GM12865 (cell line): ENCODE data around the gene RLN3.

Source experiments
- DNase-seq: peaks from one replicate; pipeline ENCODE4 v3.0.0; 2010; ENCODE audit warnings: low read depth
- H3K4me3 ChIP-seq: 2 replicates; pipeline ENCODE4 v1.5.1; 2011; ENCODE audit warnings: mild to moderate bottlenecking, low read depth, low read length, control low read depth
- CTCF ChIP-seq: IDR thresholded peaks from 2 replicates; pipeline ENCODE4 v1.5.1; 2011; ENCODE audit warnings: low read length, control low read depth, low read depth, inconsistent platforms; ENCODE audit not compliant: insufficient read depth; ENCODE audit errors: missing control alignments

Gene RLN3

GRCh38 chr19:14061081-14061749 lies 33.3 kb downstream of the RLN3 start:
- no peak for TF ChIP-seq CTCF
- no peak for DNase-seq
- H3K4me3 ChIP-seq, result no peak overlapping the region

GRCh38 chr19:14061751-14062557 lies 34.0 kb downstream of the RLN3 start, which contains the start of gene PALM3:
TSS of gene PALM3 (minus strand) at chr19:14062076. CDS start at chr19:14061980, 96 bp downstream.
- no peak for DNase-seq
- TF ChIP-seq CTCF, result no peak
- H3K4me3 ChIP-seq, result no peak within 1 kb of the TSS

- no peak for DNase-seq
- no peak overlapping the region for H3K4me3 ChIP-seq
- TF ChIP-seq CTCF, result no peak
Observed at GRCh38 chr19:14062558-14062855, 34.6 kb downstream of the RLN3 start.

DNA sequence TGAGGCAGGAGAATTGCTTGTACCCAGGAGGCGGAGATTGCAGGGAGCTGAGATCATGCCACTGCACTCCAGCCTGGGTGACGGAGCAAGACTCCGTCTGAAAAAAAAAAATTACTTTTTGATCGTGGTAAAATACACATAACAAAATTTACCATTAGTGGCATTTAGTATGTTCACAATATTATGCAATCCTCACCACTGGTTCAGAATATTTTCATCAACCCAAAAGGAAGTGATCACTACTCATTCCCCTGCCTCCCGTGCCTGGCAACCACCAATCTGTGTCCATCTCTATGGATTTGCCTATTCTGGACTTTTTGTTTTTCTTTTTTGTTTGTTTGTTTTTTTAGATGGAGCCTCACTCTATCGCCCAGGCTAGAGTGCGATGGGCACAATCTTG lies 35.2 kb downstream of the RLN3 start:
- no peak for TF ChIP-seq CTCF
- DNase-seq, result no peak
- no peak overlapping the region for H3K4me3 ChIP-seq

- no peak for TF ChIP-seq CTCF
- no peak for DNase-seq
- no peak overlapping the region for H3K4me3 ChIP-seq
Observed at GRCh38 chr19:14066134-14066533, 38.2 kb downstream of the RLN3 start.

DNA sequence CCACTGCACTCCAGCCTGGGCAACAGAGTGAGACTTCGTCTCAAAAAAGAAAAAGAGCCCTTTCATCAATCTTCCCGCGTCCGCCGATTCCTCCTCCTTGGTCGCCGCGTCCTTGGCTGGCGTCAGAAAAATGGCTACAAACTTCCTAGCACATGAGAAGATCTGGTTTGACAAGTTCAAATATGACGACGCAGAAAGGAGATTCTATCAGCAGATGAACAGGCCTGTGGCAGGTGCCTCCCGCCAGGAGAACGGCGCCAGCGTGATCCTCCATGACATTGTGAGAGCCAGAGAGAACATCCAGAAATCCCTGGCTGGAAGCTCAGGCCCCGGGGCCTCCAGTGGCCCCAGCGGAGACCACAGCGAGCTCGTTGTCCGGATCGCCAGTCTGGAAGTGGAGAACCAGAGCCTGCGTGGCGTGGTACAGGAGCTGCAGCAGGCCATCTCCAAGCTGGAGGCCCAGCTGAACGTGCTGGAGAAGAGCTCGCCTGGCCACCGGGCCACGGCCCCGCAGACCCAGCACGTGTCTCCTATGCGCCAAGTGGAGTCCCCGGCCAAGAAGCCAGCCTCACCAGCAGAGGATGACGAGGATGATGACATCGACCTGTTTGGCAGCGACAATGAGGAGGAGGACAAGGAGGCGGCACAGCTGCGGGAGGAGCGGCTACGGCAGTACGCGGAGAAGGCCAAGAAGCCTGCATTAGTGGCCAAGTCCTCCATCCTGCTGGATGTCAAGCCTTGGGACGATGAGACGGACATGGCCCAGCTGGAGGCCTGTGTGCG lies 42.5 kb downstream of the RLN3 start:
- H3K4me3 ChIP-seq, result no peak overlapping the region
- DNase-seq, result no peak
- no peak for TF ChIP-seq CTCF
